AG09309 (cell line): ENCODE data around the gene CCDC191.

Experiments used
- DNase-seq: peaks from one replicate; pipeline ENCODE4 v3.0.0-alpha.2; 2010; ENCODE audit warnings: low read depth
- H3K4me3 ChIP-seq: 2 replicates; pipeline ENCODE4 v1.5.1; 2011; ENCODE audit warnings: mild to moderate bottlenecking, low read depth, low read length, moderate library complexity; ENCODE audit not compliant: control insufficient read depth
- CTCF ChIP-seq: IDR thresholded peaks from 2 replicates; pipeline ENCODE4 v1.5.1; 2011; ENCODE audit warnings: mild to moderate bottlenecking, low read depth, low read length, inconsistent platforms; ENCODE audit not compliant: insufficient read depth, control insufficient read depth; ENCODE audit errors: missing control alignments

CCDC191 gene

GRCh38 chr3:114034787-114035545, 21.4 kb downstream of the CCDC191 start:
- DNase-seq, result no peak
- no peak overlapping the region for H3K4me3 ChIP-seq
- TF ChIP-seq CTCF, result no peak

- H3K4me3 ChIP-seq, result no peak overlapping the region
- no peak for DNase-seq
- TF ChIP-seq CTCF, result no peak
Observed at GRCh38 chr3:114034211-114034610, 22.1 kb downstream of the CCDC191 start.

- H3K4me3 ChIP-seq, result no peak overlapping the region
- no peak for DNase-seq
- no peak for TF ChIP-seq CTCF
Observed at GRCh38 chr3:114033721-114034120, 22.6 kb downstream of the CCDC191 start.

- no peak for DNase-seq
- H3K4me3 ChIP-seq, result no peak overlapping the region
- TF ChIP-seq CTCF, result no peak
Observed at GRCh38 chr3:114026331-114026730, 30.0 kb downstream of the CCDC191 start.

- no peak overlapping the region for H3K4me3 ChIP-seq
- no peak for TF ChIP-seq CTCF
- no peak for DNase-seq
Observed at GRCh38 chr3:114025451-114025850, 30.9 kb downstream of the CCDC191 start.

- H3K4me3 ChIP-seq, result no peak overlapping the region
- no peak for TF ChIP-seq CTCF
- DNase-seq, result no peak
Observed at GRCh38 chr3:114022145-114022802, 34.1 kb downstream of the CCDC191 start.

- no peak for DNase-seq
- TF ChIP-seq CTCF, result no peak
- H3K4me3 ChIP-seq, result no peak overlapping the region
Observed at GRCh38 chr3:114020907-114021306, 35.4 kb downstream of the CCDC191 start.
